Measurements from ENCODE around the gene DYRK1A.

DNA sequence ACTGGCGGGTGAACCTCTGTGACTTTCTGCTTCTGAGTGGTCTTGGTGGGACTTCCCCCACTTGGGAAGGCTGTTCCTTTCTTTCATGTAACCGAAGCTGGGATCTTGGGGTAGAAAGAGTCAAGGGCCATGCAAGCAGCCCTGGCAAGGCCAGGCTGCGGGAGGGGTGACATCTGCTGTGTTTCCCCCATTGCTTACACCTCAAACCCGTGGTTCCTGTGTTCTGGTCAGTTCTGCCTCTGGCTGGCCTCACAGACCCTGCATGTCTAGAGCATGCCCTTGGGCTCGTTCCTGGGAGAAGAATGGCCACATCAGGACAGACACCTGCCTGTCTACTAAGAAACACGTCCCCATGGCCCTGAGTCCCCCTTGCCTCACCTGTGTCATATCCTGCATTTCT is 207.7 kb downstream of the DYRK1A start:
- TF ChIP-seq ZFP3 (CRISPR knock-in tag; IDR thresholded peaks at IDR 0.05) (no peak), TSHZ2 (CRISPR knock-in tag; IDR thresholded peaks at IDR 0.05) (no peak), RARB (CRISPR knock-in tag; IDR thresholded peaks at IDR 0.05) (no peak)
